UCSD-AML1 (cell line): ENCODE results near the gene HYAL1.
A peak's percentile ranks its signal among the peaks of the same experiment; 100 is the strongest.
"Not testable (repeated sequence)": the region's sequence is repeated elsewhere in the genome, so short reads cannot be mapped to it uniquely, and the experiment has no call there.

Experiments used
- DNase-seq: peaks from one replicate; lab custom pipeline; 2025; ENCODE audit not compliant: unreplicated experiment; lab: John Stamatoyannopoulos, UW

HYAL1 gene

GRCh38 chr3:50262200-50262599 is 41.2 kb downstream of the HYAL1 start:
- DNase-seq: not testable (repeated sequence)

- no peak for DNase-seq
Observed at GRCh38 chr3:50261505-50261904, 41.9 kb downstream of the HYAL1 start.

- DNase-seq: no peak
Observed at GRCh38 chr3:50260942-50261441, 42.4 kb downstream of the HYAL1 start.

GRCh38 chr3:50260027-50260941 is 43.1 kb downstream of the HYAL1 start:
- DNase-seq: peak; percentile 90

GRCh38 chr3:50259432-50260026 is 43.8 kb downstream of the HYAL1 start:
- no peak for DNase-seq

- DNase-seq: no peak
Observed at GRCh38 chr3:50258979-50259378, 44.4 kb downstream of the HYAL1 start.

GRCh38 chr3:50258029-50258680 is 45.2 kb downstream of the HYAL1 start:
- DNase-seq: no peak

GRCh38 chr3:50256978-50257890 is 46.1 kb downstream of the HYAL1 start:
- DNase-seq: peak; percentile 56

GRCh38 chr3:50255251-50255615 is 48.1 kb downstream of the HYAL1 start:
- DNase-seq: no peak

GRCh38 chr3:50254577-50255250 is 48.7 kb downstream of the HYAL1 start:
- DNase-seq: peak; percentile 49

GRCh38 chr3:50251220-50251619 is 52.2 kb downstream of the HYAL1 start:
- DNase-seq: no peak

GRCh38 chr3:50250514-50250913 is 52.9 kb downstream of the HYAL1 start:
- no peak for DNase-seq
